Fibroblast of gingiva (primary cell): ENCODE data around the gene COG2.
A peak's percentile ranks its signal among the peaks of the same experiment; 100 is the strongest.
"Not testable (repeated sequence)": the region's sequence is repeated elsewhere in the genome, so short reads cannot be mapped to it uniquely, and the experiment has no call there.

ENCODE experiments used
- DNase-seq: peaks from one replicate; pipeline ENCODE4 v3.0.0-alpha.2; 2011; ENCODE audit warnings: low read depth

Gene COG2

DNA sequence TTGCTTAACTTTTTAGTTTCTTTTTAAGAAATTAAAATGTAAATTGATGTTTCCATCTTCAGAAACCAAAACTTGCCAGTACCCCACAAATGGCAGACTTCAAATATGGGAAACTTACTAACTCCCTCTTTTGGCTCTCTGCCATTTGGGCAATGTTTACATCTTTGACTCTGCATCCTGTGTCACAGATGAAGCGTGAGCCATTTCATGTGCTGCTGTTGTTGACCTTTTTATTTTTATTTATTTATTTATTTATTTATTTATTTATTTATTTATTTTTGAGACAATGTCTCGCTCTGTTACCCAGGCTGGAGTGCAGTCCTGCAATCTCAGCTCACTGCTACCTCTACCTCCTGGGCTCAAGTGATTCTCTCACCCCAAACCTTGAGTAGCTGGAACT lies 16.0 kb upstream of the COG2 start:
- no peak for DNase-seq

DNA sequence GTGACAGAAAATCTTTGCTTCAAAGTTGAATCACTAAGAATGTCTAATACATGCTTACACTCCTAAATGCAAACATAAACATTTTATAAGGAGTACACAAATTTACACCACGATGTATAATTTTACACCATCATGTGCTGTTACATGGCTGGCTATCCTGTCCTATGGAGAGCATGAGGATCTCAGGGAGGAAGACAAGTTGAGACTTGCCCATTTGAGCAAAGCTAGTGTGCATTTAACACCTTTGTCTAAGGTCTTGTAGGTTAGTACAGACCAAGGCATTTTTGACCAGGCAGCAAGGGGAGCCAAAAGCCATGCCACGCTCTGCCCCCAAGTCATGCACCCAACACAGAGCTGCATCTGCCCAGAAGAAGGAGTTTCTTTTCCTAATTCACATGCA lies 14.5 kb upstream of the COG2 start:
- no peak for DNase-seq

DNA sequence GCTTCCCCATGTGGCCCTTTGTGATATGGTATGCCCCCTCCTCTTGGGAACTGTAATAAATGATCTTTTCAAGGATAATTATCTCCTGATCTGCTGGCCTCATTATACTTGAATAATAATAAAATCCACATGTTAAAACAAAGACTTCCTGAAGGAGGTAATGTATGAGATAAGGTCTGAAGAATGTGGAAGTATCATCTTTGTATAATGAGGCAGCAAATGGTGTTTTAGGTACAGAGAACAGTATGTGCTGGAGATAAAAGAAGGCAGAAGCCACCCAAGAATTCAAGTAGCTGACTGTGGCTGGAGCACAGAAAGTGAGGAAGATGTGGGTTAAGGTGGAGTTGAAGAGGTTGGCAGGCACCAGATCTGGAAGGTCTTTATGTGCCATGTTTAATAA lies 12.8 kb upstream of the COG2 start:
- DNase-seq: no peak

DNA sequence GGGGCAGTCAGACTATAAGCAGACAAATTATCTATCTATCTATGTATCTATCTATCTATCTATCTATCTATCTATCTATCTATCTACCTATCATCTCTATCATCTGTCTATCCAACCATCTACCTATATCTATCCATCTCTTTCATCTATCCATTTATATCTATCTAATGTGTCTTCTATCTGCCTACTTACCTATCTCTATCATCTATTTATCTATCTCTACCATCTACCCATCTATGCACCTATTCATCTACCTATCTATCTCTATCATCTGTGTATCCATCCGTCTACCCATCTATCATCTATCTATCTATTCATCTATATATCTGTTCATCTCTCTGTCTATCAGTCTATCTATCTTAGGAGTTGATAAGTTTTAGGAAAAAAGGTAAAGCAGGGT lies 10.8 kb upstream of the COG2 start:
- no peak for DNase-seq

DNA sequence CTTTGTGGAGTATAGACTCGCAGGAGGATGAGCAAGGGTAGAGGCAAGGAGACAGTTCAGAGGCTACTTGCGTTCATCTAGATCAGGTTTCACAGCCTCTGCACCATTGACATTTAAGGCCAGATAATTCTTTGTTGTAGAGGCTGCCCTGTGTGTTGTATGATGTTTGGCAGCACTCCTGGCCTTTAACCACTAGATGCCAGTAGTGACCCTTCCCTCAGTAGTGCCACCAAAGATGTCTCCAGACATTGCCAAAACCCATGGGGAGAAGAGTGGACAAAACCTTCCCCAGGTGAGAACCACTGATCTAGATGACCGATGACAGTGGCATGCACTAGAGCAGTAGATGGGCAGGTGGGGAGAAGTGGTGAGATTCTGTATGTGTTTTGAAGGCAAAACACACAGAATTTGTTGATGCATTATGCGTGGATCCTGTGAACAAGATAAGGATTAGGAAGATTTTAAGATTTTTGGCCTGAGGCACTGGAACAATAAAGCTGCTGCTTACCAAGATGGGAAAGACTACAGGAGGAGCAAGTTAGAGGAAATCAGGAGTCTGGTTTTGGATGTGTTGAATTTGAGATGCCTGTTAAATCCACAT lies 9.9 kb upstream of the COG2 start:
- peak; percentile 33 for DNase-seq

DNA sequence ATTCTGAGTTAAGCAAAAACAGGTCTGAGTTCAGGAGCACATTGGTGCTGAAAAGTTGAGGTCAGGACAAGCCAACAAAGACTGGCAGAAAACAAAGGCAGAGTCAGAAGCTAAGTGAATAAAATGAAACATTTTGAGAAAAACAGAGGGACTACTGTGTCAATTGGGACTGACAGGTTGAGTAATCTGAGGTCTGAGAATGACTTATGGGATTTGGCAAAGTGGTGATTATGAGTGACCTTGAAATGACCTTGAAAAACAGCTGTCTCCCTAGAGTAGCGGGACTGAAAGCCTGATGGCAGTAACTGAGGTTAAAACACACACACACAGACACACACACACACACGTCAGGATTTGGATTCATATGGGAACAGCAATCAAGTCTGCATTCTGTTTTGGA lies 8.8 kb upstream of the COG2 start:
- no peak for DNase-seq

DNA sequence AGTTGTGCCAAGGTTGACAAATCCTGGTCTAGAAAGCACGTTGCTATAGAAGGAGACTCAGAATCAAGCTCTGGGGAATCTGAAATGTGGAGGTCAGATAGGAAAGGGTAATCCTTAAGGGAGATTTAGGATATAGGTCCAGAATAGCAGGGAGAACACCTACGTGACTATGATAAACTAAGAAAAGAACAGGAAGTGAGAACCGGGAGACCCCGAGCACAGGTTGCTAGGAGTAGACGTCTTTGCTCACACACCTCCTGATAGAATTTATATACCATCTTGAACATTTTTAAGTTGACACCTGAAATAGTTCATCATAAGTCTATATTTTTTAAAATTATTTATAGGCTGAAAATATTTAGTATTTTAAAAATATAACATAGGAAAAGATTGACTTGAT lies 7.9 kb upstream of the COG2 start:
- DNase-seq: no peak

DNA sequence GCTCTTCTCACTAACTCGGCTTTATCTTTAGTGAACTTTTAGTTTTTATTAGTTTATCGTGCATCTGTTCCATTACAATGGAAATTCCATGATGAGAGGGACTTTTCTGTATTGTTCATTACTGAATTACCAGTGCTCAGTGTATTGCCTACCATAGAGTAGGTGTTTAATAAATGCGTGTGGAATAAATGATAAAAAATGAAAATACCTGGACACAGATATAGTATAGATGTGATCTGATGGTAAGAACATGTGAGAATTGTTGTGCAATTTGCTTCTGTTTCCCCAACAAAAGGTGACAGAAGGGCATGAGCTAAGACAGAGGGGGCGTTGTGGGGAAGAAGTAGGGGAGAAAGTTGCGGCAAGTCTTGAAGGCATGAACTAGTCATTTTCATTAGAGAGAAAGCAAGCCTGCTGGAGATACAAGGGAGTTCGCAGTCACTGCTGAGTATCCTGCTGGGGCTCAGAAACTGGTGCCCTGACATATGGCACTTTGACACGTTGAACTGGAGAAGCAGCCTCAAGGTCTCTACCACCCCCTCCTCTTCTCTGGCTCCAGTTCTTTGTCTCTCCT lies 5.6 kb upstream of the COG2 start:
- DNase-seq: no peak

DNA sequence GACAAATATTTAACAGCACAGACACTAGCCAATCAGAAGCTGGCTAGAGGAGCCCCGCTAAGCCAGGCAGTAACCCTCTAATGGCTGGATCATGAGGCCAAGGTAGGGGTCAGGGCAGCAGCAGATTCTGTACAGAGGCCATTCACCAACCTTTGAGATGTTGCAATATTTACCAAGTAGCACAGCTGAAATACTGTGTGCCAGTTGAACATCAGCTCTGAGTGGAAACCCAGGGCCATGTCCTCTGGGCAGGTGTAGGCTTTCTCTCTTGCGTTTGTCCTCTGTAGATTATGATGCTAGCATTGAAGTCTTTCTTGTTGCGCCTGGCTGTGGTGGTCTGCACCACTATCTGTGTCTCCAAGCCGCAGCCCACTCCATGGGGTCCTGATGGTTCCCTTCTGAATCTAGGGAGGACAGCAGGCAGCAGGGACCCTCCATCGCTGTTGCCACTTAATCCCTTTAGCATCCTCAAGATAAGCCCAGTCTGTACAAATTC lies 2.5 kb upstream of the COG2 start:
- no peak for DNase-seq

DNA sequence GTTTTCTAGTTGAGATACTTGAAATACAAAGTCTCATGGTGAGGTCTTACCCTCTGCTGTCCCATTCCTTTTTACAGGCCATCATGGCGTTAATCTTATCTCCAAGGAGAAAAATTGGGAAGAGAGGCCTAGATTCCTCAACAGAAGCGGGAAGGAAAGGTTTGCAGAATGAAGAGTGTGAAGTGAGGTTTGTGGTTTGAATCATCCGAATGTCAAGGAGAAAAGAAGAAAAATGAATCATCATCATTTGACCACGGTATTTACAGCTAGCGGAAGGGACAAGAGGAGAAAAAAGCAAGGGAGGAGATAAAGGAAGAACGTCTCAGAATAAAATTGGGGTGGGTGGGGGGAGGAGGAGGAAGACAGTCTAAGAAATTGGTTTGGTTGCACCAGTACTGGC lies 935 bp upstream of the COG2 start:
- DNase-seq: no peak

DNA sequence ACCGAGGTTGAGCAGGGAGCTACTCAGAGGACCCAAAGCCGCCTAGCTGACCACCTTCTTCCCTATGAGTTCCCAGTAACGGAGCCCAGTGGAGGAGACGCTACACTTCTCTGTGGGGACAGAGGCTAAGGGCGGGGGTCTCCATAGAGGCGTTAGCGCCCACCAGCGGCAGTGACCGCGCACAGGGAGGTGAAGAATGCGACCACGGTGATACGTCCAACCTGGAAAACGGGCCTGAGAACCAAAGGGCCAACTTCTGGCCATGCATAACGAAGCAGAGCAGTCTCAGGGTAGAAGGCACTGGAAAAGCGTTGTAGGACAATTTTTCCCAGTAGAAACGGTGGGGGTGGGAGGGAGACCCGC lies 400 bp upstream of the COG2 start:
- no peak for DNase-seq

DNA sequence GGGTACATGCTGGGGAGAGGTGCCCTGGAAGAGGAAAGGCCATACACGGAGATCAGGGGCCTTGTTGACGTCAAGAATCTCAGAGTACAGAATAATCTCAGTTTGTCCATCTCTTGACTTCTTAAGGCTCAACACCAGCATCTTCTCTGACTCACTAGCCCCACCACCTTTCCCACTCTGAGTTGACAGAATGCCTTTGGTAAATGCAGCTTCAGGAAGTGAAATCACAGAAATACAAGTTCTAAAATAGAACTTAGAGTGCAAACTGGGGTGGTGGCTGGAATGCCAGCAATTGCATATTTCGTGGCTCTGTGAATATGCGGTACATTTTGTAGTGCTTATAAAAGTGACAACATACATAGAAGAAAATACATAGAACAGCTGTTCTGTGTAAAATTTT lies 1.6 kb downstream of the COG2 start:
- no peak for DNase-seq

DNA sequence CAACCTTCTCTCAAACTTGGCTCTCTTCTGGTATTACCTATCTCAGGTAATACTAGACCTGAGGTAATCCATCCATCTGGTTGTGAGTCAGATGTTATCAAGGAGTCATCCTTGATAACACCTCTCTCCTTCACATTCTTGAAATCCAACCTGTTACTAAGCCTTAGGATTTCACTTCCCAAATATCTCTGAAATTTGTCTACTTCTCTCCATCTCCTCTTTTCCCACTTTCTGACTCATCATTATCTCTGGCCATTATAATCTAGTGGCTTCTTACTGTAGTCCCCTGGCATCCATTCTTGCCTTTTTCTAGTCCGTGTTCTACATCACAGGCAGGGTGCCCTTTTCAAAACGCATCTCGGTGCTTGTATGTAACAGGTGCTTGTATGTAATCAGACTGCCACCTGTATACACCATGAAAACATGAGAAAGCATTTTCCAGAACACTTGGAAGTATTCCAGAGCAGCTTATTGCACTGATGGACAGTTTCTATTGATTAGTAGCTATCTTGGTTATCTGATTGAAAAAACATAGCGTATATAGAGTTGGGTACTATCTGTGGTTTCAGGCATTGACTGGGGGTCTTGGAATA lies 4.5 kb downstream of the COG2 start:
- DNase-seq: no peak

DNA sequence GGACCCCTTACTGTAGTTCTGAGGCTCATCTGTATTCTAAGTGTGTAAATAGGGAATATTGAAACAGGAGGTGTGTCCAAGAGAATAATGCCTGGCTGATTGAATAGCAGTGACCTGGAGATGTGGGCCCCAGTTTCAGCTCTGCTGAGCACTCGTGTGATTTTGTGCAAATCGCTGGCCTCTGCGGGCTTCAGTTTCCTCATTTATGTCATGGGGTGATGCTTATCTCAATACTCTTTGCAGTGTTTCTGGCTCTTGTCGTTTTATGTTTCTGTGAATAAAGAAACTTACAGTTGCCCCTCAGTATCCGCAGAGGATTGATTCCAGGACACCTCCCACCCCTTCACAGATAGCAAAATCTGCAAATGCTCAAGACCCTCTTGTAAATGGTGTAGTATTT lies 5.0 kb downstream of the COG2 start:
- DNase-seq: no peak

DNA sequence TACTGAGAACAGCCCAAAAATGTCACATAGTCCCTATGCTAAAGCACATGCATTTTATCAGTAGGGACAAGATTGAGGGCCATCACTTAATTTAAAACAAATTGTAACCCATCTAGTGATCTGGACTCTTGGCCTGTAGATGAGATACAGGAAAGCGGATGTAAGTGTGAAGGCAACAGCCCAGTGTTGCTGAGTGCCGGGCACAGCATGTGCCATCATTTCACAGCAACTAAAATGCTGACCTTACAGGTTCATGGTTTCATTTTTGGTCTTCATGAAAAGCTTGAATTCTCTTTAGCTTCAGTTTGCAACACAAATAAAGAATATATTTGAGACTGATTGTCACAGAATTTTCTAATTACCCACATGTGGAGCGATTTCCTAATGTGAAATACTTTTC lies 5.8 kb downstream of the COG2 start:
- peak; percentile 46 for DNase-seq

DNA sequence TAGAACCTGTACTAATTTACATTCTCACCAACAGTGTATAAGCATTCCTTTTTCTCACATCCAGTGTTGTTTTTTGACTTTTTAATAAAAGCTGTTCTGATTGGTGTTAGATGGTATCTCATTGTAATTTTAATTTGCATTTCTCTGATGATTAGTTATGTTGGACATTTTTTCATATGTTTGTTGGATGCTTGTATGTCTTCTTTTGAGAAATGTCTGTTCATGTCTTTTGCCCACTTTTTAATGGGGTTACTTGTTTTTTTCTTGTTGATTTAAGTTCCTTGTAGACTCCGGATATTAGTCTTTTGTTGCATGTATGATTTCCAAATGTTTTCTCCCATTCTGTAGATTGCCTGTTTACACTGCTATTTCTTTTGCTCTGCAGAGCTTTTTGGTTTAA lies 8.0 kb downstream of the COG2 start:
- no peak for DNase-seq

DNA sequence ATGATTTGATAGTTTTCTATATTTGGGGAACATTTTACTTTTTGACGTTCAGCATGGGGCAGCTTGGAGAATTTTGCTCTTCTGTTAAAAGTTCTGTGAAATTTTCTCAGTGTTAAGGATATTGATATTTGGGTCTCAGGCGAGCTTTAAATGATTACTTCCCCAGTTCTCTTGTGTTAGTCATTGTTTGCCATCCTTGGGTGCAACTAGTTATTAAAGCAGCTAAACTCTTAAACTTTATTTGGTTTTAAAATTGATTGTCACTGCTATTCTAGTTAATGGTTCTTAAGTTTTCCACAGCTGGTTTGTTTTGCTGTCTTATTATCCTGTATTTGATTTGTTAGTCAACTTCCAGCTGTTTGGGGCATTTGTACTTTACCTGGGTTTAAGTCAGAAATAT lies 9.0 kb downstream of the COG2 start:
- no peak for DNase-seq

DNA sequence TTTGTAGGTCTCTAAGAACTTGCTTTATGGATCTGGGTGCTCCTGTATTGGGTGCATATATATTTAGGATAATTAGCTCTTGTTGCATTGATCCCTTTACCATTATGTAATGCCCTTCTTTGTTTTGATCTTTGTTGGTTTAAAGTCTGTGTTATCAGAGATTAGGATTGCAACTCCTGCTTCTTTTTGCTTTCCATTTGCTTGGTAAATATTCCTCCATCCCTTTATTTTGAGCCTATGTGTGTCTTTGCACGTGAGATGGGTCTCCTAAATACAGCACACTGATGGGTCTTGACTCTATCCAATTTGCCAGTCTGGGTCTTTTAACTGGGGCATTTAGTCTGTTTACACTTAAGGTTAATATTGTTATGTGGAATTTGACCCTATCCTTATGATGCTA lies 14.4 kb downstream of the COG2 start:
- not testable (repeated sequence) for DNase-seq

DNA sequence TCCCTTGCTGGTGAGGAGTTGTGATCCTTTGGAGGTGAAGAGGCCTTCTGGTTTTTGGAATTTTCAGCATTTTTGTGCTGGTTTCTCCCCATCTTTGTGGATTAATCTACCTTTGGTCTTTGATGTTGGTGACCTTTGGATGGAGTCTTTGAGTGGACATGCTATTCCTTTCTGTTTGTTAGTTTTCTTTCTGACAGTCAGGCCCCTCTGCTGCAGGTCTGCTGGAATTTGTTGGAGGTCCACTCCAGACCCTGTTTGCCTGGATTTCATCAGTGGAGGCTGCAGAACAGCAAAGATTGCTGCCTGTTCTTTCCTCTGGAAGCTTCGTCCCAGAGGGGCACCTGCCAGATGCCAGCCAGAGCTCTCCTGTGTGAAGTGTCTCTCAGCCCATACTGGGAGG lies 15.8 kb downstream of the COG2 start:
- DNase-seq: not testable (repeated sequence)

DNA sequence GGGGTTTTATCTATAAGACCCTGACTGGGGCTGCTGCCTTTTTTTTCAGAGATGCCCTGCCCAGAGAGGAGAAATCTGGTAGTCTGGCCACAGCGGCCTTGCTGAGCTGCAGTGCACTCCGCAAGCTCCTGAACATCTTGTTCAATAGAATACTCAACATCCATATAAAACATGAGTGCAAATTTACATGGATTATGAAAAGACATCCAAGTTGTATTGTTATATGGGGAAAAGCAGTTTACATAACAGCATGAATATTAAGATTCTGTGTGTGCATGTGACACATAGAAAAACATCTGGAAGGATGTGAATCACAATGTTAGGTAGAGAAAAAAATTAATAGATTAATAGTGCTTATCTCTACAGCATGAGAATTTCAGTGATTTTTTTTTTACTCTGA lies 16.4 kb downstream of the COG2 start:
- DNase-seq: no peak

DNA sequence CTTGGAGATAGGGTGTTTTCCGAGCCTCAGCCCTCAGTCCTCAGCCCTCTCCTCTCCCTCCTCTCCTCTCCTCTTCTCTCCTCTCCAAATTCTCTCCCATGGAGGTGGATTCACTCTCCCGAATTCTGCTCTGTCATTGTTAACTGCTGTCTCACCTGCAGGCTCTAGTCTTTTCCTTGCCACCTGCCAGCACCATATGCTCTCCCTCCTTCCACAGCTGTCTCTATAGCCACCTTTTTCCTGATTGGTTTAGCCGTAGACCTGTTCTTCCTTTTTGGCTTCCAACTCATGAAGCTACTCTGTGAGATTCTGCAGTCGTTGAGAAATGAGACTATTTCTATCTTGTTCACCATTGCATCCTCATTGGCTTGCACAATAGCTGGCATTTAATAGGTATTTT lies 19.7 kb downstream of the COG2 start:
- DNase-seq: peak; percentile 41

DNA sequence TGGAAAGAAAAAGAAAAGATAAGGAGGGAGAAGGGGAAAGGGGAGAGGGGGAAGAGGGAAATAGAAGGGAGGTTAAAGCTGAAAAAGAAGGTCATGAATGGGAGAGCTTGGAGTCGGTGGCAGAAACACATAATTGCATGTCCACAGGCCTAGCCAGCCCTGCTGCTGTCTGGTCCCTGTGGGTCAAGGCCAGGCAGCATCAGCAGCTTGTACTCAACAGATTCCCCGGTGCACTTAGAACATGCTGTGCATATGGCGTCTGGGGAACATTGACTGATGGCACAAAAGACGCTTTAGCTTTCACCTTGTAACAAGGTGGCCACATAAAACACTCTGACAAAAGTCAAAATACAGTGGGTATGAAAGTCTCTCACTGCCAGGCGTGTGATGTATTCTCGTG lies 25.9 kb downstream of the COG2 start:
- no peak for DNase-seq

DNA sequence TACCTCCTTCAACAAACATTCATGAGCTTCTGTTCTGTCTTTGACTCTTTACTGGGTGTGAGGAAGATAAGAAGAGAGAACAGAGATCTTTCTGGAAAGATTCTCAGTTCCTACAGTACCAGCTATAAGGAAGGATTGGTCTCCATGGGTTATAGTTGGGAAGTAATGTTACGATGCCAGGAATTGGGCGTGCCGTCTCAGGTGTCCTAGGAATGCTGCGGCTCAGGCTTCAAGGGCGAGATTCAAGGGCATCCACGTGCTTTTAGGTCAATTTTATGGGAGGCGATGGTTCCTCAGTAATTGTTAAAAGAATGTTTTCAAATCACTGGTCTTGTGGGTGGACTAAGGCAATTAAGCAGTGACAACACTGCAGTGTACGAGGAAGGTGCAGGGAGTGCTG lies 27.3 kb downstream of the COG2 start:
- DNase-seq: no peak

DNA sequence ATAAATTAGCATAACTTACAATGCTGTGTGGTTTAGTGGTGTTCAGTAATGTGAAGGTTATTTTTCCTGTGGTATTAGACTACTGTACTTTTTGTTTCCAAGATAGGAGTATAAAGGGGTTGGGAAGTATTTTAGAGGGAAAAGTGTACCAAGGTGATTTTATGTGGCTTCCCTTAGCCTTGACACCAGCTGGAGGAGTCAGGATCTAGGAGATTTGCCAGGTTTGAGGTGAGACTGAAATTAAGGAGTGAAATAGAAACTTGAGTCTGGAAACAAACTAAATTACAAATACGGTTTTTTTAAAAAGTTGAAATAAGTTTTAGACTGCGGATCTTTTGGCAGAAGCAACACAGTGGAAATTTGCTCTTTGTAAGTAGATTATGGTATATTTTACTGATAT lies 32.3 kb downstream of the COG2 start:
- no peak for DNase-seq
